NB4 (cell line): ENCODE results near the gene GJD3.

Source experiments
- DNase-seq: peaks from one replicate; pipeline ENCODE4 v3.0.0; 2010; ENCODE audit warnings: low read depth
- H3K4me3 ChIP-seq: one replicate; pipeline ENCODE4 v1.5.1; 2011; ENCODE audit warnings: mild to moderate bottlenecking, low read depth, low read length, moderate library complexity
- MYC ChIP-seq: IDR thresholded peaks from 2 replicates; pipeline ENCODE4 v1.6.1; 2011; ENCODE audit warnings: low read depth, low read length
- POLR2A ChIP-seq: IDR thresholded peaks from 2 replicates; pipeline ENCODE4 v1.6.1; 2011; ENCODE audit warnings: mild to moderate bottlenecking; ENCODE audit not compliant: insufficient read length; ENCODE audit errors: extremely low read depth
- TF ChIP-seq, protein P1 (sequence below): IDR thresholded peaks from 2 replicates; pipeline ENCODE4 v1.6.1; 2011; ENCODE audit warnings: low read depth, low read length
- TF ChIP-seq, protein P2 (sequence below): IDR thresholded peaks from one replicate; pipeline ENCODE4 v1.5.1; 2012; ENCODE audit warnings: low read depth, low read length

Gene GJD3

DNA sequence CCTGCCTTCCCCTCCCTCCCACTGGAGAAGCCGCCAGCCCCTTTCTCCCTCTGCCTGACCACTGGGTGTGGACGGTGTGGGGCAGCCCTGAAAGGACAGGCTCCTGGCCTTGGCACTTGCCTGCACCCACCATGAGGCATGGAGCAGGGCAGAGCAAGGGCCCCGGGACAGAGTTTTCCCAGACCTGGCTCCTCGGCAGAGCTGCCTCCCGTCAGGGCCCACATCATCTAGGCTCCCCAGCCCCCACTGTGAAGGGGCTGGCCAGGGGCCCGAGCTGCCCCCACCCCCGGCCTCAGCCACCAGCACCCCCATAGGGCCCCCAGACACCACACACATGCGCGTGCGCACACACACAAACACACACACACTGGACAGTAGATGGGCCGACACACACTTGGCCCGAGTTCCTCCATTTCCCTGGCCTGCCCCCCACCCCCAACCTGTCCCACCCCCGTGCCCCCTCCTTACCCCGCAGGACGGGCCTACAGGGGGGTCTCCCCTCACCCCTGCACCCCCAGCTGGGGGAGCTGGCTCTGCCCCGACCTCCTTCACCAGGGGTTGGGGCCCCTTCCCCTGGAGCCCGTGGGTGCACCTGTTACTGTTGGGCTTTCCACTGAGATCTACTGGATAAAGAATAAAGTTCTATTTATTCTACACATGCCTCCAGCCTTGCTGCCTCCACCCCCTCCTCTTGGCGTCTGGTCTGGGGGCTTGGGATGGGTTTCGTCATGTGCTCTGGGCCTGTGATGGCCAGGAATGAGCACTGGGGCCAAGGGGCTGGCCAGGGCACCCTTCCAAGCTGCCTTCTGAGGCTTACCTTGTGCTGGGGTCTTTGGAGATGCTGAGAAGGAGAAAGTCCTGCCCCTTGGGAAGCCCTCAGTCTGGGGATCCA, 7.3 kb downstream of the GJD3 start:
- DNase-seq, result no peak
- TF ChIP-seq MYC, result no peak
- TF ChIP-seq, protein P1, sequence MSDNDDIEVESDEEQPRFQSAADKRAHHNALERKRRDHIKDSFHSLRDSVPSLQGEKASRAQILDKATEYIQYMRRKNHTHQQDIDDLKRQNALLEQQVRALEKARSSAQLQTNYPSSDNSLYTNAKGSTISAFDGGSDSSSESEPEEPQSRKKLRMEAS, result no peak
- TF ChIP-seq, protein P2, sequence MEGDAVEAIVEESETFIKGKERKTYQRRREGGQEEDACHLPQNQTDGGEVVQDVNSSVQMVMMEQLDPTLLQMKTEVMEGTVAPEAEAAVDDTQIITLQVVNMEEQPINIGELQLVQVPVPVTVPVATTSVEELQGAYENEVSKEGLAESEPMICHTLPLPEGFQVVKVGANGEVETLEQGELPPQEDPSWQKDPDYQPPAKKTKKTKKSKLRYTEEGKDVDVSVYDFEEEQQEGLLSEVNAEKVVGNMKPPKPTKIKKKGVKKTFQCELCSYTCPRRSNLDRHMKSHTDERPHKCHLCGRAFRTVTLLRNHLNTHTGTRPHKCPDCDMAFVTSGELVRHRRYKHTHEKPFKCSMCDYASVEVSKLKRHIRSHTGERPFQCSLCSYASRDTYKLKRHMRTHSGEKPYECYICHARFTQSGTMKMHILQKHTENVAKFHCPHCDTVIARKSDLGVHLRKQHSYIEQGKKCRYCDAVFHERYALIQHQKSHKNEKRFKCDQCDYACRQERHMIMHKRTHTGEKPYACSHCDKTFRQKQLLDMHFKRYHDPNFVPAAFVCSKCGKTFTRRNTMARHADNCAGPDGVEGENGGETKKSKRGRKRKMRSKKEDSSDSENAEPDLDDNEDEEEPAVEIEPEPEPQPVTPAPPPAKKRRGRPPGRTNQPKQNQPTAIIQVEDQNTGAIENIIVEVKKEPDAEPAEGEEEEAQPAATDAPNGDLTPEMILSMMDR, result no peak
- TF ChIP-seq POLR2A, result no peak
- H3K4me3 ChIP-seq, result no peak overlapping the region

DNA sequence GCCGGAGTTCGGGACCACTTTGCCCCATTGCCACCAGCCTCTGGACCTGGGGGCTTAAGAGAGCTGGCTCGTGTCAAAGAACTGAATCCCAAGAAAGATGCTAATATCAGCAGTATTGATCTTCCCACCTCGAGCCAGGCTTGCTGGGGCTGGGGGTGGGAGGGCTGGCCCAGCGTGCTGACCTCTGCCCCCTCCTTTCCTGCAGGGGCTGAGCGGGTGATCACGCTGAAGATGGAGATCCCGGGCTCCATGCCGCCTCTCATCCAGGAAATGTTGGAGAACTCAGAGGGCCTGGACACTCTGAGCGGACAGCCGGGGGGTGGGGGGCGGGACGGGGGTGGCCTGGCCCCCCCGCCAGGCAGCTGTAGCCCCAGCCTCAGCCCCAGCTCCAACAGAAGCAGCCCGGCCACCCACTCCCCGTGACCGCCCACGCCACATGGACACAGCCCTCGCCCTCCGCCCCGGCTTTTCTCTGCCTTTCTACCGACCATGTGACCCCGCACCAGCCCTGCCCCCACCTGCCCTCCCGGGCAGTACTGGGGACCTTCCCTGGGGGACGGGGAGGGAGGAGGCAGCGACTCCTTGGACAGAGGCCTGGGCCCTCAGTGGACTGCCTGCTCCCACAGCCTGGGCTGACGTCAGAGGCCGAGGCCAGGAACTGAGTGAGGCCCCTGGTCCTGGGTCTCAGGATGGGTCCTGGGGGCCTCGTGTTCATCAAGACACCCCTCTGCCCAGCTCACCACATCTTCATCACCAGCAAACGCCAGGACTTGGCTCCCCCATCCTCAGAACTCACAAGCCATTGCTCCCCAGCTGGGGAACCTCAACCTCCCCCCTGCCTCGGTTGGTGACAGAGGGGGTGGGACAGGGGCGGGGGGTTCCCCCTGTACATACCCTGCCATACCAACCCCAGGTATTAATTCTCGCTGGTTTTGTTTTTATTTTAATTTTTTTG, 8.5 kb downstream of the GJD3 start:
- no peak for DNase-seq
- no peak for TF ChIP-seq POLR2A
- TF ChIP-seq, protein P2, result no peak
- no peak for TF ChIP-seq MYC
- TF ChIP-seq, protein P1, result no peak
- H3K4me3 ChIP-seq, result no peak overlapping the region

DNA sequence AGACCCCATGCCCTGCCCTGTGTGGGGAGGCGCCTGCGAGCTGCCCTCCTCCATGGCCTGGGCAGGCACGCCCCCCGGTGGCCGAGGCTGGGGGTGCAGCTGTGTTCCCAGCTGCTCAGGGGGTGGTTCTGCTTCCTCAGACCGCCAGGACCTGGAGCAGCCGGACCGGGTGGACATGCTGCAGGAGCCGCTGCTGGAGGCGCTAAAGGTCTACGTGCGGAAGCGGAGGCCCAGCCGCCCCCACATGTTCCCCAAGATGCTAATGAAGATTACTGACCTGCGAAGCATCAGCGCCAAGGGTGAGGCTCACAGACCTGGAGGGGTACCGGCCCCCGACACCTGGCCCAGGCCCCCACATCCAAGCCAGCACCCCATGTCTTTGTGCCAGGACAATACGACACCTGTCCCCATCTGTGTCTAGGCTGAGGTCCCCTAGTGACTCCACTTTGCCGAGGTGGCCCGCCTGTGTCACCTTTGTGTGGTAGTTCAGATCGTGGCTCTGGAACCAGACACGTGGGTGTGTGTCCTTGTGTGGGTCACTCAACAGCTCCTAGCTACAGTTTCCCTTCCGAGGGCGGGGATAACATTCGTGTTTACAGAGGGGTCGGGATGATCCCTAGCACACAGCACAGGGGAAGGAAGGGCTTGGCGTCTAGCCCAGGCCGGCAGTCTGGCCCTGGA, 9.3 kb downstream of the GJD3 start:
- peak; percentile 67 for DNase-seq
- no peak overlapping the region for H3K4me3 ChIP-seq
- TF ChIP-seq, protein P2, result peak; percentile 86
- no peak for TF ChIP-seq MYC

DNA sequence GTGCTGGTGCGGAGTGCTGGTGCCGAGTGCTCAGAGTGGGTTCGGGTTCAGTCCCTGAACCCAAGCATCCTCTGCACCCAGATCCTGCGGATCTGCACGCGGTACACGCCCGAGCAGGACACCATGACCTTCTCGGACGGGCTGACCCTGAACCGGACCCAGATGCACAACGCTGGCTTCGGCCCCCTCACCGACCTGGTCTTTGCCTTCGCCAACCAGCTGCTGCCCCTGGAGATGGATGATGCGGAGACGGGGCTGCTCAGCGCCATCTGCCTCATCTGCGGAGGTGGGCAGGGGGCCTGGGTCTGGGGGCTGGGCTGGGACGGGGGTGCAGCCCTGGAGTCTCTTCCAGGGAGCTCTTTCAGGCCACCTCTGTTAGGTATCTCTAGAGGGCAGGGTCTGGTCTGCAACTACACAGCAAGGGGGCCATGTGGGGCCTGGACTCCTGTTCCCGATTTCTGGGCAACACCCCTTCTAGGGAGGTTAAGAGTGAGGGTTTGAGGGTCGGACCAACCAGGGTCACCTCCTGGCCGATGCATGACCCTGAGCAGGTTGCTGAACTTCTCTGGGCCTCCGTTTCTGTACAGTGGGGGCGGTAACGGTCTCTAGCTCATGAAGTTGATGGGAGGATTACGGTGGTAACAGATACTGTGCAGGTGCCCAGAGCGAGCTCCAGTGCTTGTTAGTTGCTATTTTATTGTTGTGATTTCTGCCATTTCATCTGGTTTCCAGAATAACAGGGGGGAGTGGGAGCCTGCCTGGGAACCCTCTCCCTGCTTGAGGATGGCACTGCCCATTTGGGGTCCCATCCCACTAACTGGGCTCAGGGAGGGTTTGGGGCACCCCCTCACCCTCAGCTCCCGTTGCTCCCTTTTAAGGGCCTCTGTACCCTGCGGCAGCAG, 10.1 kb downstream of the GJD3 start:
- no peak overlapping the region for H3K4me3 ChIP-seq
- DNase-seq, result no peak
- TF ChIP-seq, protein P2, result no peak
- no peak for TF ChIP-seq POLR2A
- no peak for TF ChIP-seq MYC
- TF ChIP-seq, protein P1, result no peak
